NT2/D1 (cell line): Measurements from ENCODE around the gene RANBP17.

Source experiments
- YY1 ChIP-seq: IDR thresholded peaks from 2 replicates; pipeline ENCODE4 v1.6.1; 2011; ENCODE audit not compliant: insufficient read length, insufficient read depth
- ZNF274 ChIP-seq: IDR thresholded peaks from 2 replicates; pipeline ENCODE4 v1.6.1; 2011; ENCODE audit warnings: mild to moderate bottlenecking, low read depth, low read length

DNA sequence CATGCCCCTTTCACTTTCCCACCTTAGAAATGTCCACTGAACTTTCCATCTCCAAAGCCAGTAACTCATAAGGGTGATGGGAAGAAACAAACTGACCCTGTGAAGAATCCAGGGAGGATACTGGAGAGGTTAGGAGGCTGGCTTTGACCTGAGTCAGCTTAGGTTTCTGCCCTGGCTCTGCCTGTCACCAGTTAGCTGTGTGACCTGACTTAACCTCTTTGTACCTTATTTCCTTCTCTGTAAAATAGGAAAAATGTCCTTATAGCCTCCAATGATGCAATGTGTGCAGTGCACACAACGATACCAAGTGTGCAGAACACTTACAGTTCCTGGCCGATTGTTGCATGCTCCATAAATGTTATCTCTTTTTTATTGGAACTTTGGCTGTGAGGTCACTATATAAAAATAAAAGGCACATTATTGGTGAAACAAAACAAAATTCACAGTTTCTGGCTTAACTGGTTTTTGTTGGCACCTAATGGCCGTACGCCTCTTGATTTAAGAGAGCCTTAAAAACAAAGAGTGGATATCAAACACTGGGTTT is 40.5 kb upstream of the RANBP17 start:
- no peak for TF ChIP-seq YY1
- TF ChIP-seq ZNF274, result no peak
